OCI-LY1 (cell line): ENCODE data around the gene TFPI.

ENCODE experiments used
- H2AFZ ChIP-seq: fragments of 200-600 bp; sonication (generic), shearing (Covaris generic); 2 replicates; pipeline ENCODE4 v1.6.0; 2014; ENCODE audit warnings: antibody characterized with exemption, mild to moderate bottlenecking, low read length
- H3F3A ChIP-seq: fragments of 200-600 bp; sonication (generic), shearing (Covaris generic); 2 replicates; pipeline ENCODE4 v1.6.0; 2014; ENCODE audit warnings: mild to moderate bottlenecking, antibody characterized with exemption, low read length, moderate library complexity; ENCODE audit not compliant: insufficient read depth
- H3K27ac ChIP-seq: fragments of 200-600 bp; sonication (generic); 2 replicates; pipeline ENCODE4 v1.5.1; 2014; ENCODE audit warnings: low read length, mixed run types, mild to moderate bottlenecking, low read depth; ENCODE audit not compliant: poor library complexity, severe bottlenecking
- H3K27me3 ChIP-seq: fragments of 200-600 bp; sonication (generic); 2 replicates; pipeline ENCODE4 v1.6.0; 2014; ENCODE audit warnings: antibody characterized with exemption, mild to moderate bottlenecking, low read length, moderate library complexity; ENCODE audit not compliant: insufficient read depth
- H3K36me3 ChIP-seq: fragments of 200-600 bp; sonication (generic); 2 replicates; pipeline ENCODE4 v1.6.1; 2014; ENCODE audit warnings: mild to moderate bottlenecking, antibody characterized with exemption, low read length, moderate library complexity, mixed read lengths; ENCODE audit not compliant: insufficient read depth
- H3K4me1 ChIP-seq: fragments of 200-600 bp; sonication (generic); 2 replicates; pipeline ENCODE4 v1.5.1; 2014; ENCODE audit warnings: mild to moderate bottlenecking, low read length, moderate library complexity; ENCODE audit not compliant: insufficient read depth, severe bottlenecking
- H3K4me2 ChIP-seq: fragments of 200-600 bp; sonication (generic), shearing (Covaris generic); 2 replicates; pipeline ENCODE4 v1.6.1; 2014; ENCODE audit warnings: low read length
- H3K4me3 ChIP-seq: fragments of 200-600 bp; sonication (generic); 2 replicates; pipeline ENCODE4 v1.5.1; 2014; ENCODE audit warnings: low read length, low read depth, mild to moderate bottlenecking, mixed read lengths; ENCODE audit not compliant: poor library complexity, severe bottlenecking
- H3K79me2 ChIP-seq: fragments of 200-600 bp; shearing (Covaris generic); 2 replicates; pipeline ENCODE4 v1.6.1; 2016; ENCODE audit warnings: mixed run types, low read length, mixed read lengths; ENCODE audit not compliant: insufficient read depth
- H3K9ac ChIP-seq: fragments of 200-600 bp; sonication (generic), shearing (Covaris generic); 2 replicates; pipeline ENCODE4 v1.6.1; 2014; ENCODE audit warnings: mild to moderate bottlenecking, low read length, mixed read lengths
- H3K9me2 ChIP-seq: fragments of 200-600 bp; sonication (generic), shearing (Covaris generic); 2 replicates; pipeline ENCODE4 v1.6.1; 2014; ENCODE audit warnings: low read depth, mild to moderate bottlenecking, low read length, mixed read lengths
- H3K9me3 ChIP-seq: fragments of 200-600 bp; shearing (Covaris generic); 2 replicates; pipeline ENCODE4 v1.6.1; 2014; ENCODE audit warnings: low read length, mixed read lengths
- H4K20me1 ChIP-seq: fragments of 200-600 bp; sonication (generic), shearing (Covaris generic); 2 replicates; pipeline ENCODE4 v1.6.0; 2016; ENCODE audit warnings: mild to moderate bottlenecking, low read length; ENCODE audit not compliant: insufficient read depth
- EZH2 ChIP-seq: fragments of 200-600 bp; sonication (generic), shearing (Covaris generic); IDR thresholded peaks from 2 replicates; pipeline ENCODE4 v1.8.0; 2017; ENCODE audit warnings: borderline replicate concordance, mixed run types, mild to moderate bottlenecking, antibody characterized with exemption, low read length, moderate library complexity, mixed read lengths
- TF ChIP-seq, protein P1 (sequence below): fragments of 200-600 bp; sonication (generic), shearing (Covaris generic); IDR thresholded peaks from 2 replicates; pipeline ENCODE4 v1.5.1; 2017; ENCODE audit warnings: mild to moderate bottlenecking, antibody characterized with exemption, low read length, moderate library complexity, mixed read lengths

The TFPI gene

DNA sequence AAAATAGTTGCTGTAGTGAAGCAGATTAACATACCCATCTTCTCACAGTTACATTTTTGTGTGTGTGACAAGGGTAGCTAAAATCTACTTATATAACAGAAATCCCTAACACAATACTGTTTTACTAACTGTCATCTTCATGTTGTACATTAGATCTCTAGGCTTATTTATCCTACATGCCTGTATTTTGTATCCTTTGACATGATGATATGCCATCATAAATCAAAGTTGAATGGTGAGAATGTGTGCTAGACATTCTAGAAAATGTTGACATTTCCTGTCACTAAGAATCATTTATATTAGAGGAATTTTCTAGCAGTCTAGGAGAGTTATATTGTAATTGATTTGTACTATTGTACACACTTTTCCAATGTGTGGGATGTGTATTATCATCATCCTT lies 84.7 kb downstream of the TFPI start:
- Histone ChIP-seq H3K9me3 (no peaks in the 10 kb centered on the region), H3K79me2 (no peaks in the 10 kb centered on the region), H3K4me1 (no peaks in the 10 kb centered on the region), H4K20me1 (no peaks in the 10 kb centered on the region), H3K9ac (no peak overlapping the region), H2AFZ (no peak overlapping the region), H3K36me3 (no peaks in the 10 kb centered on the region), H3K27me3 (no peaks in the 10 kb centered on the region), H3K9me2 (no peaks in the 10 kb centered on the region), H3K4me3 (no peak overlapping the region), H3K27ac (no peak overlapping the region), H3F3A (no peaks in the 10 kb centered on the region), H3K4me2 (no peak overlapping the region)
- TF ChIP-seq EZH2: no peak
- TF ChIP-seq, protein P1, sequence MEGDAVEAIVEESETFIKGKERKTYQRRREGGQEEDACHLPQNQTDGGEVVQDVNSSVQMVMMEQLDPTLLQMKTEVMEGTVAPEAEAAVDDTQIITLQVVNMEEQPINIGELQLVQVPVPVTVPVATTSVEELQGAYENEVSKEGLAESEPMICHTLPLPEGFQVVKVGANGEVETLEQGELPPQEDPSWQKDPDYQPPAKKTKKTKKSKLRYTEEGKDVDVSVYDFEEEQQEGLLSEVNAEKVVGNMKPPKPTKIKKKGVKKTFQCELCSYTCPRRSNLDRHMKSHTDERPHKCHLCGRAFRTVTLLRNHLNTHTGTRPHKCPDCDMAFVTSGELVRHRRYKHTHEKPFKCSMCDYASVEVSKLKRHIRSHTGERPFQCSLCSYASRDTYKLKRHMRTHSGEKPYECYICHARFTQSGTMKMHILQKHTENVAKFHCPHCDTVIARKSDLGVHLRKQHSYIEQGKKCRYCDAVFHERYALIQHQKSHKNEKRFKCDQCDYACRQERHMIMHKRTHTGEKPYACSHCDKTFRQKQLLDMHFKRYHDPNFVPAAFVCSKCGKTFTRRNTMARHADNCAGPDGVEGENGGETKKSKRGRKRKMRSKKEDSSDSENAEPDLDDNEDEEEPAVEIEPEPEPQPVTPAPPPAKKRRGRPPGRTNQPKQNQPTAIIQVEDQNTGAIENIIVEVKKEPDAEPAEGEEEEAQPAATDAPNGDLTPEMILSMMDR: no peak

DNA sequence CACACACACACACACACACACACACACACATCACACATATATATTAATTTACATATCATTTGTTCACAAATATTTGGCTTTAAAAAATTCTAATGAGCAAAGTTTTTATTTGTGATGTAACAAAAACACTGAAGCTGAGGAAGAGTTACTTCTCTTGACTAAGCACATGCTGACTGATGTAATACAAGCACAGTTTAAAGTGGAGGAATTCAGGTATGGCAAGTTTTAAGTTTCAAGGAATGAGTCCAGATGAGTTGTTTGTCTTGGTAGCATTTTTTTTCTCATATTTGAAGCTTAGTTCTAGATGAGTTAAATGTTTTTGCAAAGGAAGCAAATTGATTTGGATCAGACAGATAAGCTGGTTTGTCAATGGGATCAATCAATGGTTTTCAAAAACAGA lies 86.0 kb downstream of the TFPI start:
- no peak overlapping the region for H3K27ac ChIP-seq
- H3F3A ChIP-seq: no peaks in the 10 kb centered on the region
- H2AFZ ChIP-seq: no peak overlapping the region
- TF ChIP-seq, protein P1: no peak
- TF ChIP-seq EZH2: no peak
- H3K9me3 ChIP-seq: no peaks in the 10 kb centered on the region
- H3K9me2 ChIP-seq: no peaks in the 10 kb centered on the region
- H3K36me3 ChIP-seq: no peaks in the 10 kb centered on the region
- no peaks in the 10 kb centered on the region for H4K20me1 ChIP-seq
- no peak overlapping the region for H3K9ac ChIP-seq
- no peaks in the 10 kb centered on the region for H3K79me2 ChIP-seq
- no peak overlapping the region for H3K4me3 ChIP-seq
- no peak overlapping the region for H3K4me2 ChIP-seq
- no peaks in the 10 kb centered on the region for H3K27me3 ChIP-seq
- no peaks in the 10 kb centered on the region for H3K4me1 ChIP-seq

DNA sequence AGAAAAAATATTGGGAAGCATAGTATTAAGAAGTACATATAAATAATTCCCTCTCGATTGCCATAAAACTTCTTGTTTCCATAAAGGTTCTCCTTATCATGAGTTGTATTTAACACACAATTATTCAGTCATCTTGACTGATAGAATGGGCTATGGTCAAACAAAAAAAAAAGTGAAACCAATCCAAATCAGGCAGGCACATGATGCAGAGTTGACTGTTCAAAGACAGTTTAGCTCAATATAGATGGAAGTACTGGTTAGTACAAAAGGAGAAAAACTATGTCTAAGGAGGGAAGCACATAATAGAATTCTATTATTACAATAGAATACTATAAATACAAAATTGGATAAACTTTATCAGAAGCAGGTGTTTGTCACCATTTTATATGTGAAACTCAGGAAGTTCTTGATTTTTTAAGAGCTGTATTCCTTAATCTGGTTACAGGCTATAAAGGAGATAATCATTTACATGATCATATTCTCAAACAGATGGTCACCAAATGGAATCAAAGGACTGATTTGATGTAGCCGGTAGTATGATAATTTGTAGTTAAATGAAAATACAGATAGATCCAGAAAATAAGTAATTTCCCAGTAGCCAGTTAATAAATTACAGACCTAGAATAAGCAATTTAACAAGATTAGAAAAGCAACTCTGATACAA lies 88.0 kb downstream of the TFPI start:
- no peak overlapping the region for H2AFZ ChIP-seq
- H3F3A ChIP-seq: no peaks in the 10 kb centered on the region
- H3K9me2 ChIP-seq: no peaks in the 10 kb centered on the region
- no peak overlapping the region for H3K9ac ChIP-seq
- no peaks in the 10 kb centered on the region for H3K27me3 ChIP-seq
- H3K4me2 ChIP-seq: no peak overlapping the region
- H4K20me1 ChIP-seq: no peaks in the 10 kb centered on the region
- H3K27ac ChIP-seq: no peak overlapping the region
- no peak for TF ChIP-seq EZH2
- TF ChIP-seq, protein P1: no peak
- no peaks in the 10 kb centered on the region for H3K9me3 ChIP-seq
- no peaks in the 10 kb centered on the region for H3K79me2 ChIP-seq
- no peaks in the 10 kb centered on the region for H3K36me3 ChIP-seq
- no peaks in the 10 kb centered on the region for H3K4me1 ChIP-seq
- no peak overlapping the region for H3K4me3 ChIP-seq
